BLaER1 treated with 17β-estradiol and CSF1 and Interleukin-3, amounts not matched to agents 10 nM and 100 nM (cell line): ENCODE data around the gene SATB1.

ENCODE experiments used
- H3K27ac ChIP-seq, 11 experiments: shearing (Covaris generic); formaldehyde crosslinking; 2 replicates each; pipeline ENCODE4 v1.8.1; 2022
- H3K27me3 ChIP-seq, 11 experiments: shearing (Covaris generic); formaldehyde crosslinking; 2 replicates each; pipeline ENCODE4 v1.8.1; 2022
- H3K36me3 ChIP-seq, 11 experiments: shearing (Covaris generic); formaldehyde crosslinking; 2 replicates each; pipeline ENCODE4 v1.8.1; 2022
- H3K4me1 ChIP-seq, 10 experiments: shearing (Covaris generic); formaldehyde crosslinking; 2 replicates each; pipeline ENCODE4 v1.8.1; 2022
- H3K4me2 ChIP-seq, 11 experiments: shearing (Covaris generic); formaldehyde crosslinking; 2 replicates each; pipeline ENCODE4 v1.8.1; 2022
- H3K4me3 ChIP-seq, 10 experiments: shearing (Covaris generic); formaldehyde crosslinking; 2 replicates each; pipeline ENCODE4 v1.8.1; 2022
- H3K9ac ChIP-seq, 11 experiments: shearing (Covaris generic); formaldehyde crosslinking; 2 replicates each; pipeline ENCODE4 v1.8.1; 2022
- H3K9me3 ChIP-seq, 11 experiments: shearing (Covaris generic); formaldehyde crosslinking; replicated peaks in 1 of 11; 2 replicates each; pipeline ENCODE4 v1.8.1; 2022
- H4K20me1 ChIP-seq, 11 experiments: shearing (Covaris generic); formaldehyde crosslinking; 2 replicates each; pipeline ENCODE4 v1.8.1; 2022
- Cebpa-rat ChIP-seq, 11 experiments: shearing (Covaris generic); IDR thresholded peaks; 2 replicates each; pipeline ENCODE4 v1.8.1; 2022

Gene SATB1

DNA sequence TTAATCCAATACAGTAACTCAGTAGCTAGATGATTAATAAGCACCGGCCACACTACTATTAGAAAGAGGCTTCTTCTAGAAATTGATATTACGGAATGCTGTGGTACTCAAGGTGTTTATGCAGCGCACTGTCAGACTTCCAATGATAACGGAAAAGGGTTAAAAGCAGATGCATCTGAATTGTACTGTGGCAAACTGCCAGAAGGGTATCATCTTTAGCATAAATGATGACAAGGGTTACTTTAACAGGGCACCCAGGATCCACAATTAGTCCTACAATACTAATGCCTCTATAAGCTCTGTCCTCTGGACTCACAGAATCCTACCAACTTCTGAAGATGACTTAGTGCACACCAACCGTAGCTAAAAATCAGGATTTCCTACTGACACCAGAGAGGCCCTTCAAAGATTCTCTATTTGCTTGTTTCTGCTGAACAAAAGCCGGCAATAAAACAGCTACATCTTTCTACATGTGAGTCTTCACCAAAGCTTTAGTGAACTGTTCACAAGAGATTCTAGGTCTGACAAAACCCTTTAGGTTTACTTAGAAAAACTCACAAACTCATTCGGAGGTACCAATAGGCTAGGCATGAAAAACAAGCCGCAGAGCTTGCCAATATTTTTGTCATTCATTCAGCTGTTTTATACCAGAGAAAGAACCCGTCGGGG lies 7.1 kb downstream of the SATB1 start:
- TF ChIP-seq Cebpa-rat (IDR thresholded peaks at IDR 0.05): no peak
- Histone ChIP-seq H3K4me1 (peaks cover 0 to 28% (median 18%) of the 10 kb centered on the region in 10 experiments; a peak in 18 of 20 replicates), H3K9me3 (no peaks in the 10 kb centered on the region), H3K36me3 (peaks cover 75 to 85% (median 79%) of the 10 kb centered on the region in 11 experiments), H3K27ac (no peak overlapping the region), H3K27me3 (no peaks in the 10 kb centered on the region), H4K20me1 (peaks cover 0 to 83% (median 47%) of the 10 kb centered on the region in 11 experiments; a peak in 15 of 22 replicates), H3K4me2 (peak overlapping the region in 2 of 11 experiments; percentile 23 to 37; a peak in 2 of 22 replicates), H3K4me3 (no peak overlapping the region), H3K9ac (0 out of 22 replicates have a peak overlapping the region, but pooled peaks of 1 of the 11 experiments have one; percentile 36)

DNA sequence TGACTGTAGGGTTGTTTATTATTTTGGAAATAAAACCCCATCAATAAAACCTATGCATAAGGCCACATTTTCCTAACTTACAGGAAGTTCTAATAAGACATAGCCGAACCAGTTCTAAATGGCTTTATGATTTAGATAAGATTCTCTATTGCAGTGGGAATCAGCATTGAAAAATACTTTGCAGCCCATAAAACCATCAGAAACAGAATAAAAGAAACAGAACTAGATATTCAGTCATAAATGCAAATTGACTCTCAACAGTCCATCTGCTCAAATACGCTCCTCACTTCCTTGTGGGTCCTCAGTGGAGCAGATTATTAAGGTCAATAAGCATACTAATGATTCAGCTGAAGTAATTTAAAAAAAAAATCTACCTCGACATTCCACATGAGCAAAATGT lies 8.8 kb downstream of the SATB1 start:
- TF ChIP-seq Cebpa-rat (IDR thresholded peaks at IDR 0.05): no peak
- no peaks in the 10 kb centered on the region for H3K27me3 ChIP-seq
- H3K4me1 ChIP-seq: peaks cover 0 to 17% (median 12%) of the 10 kb centered on the region in 10 experiments; a peak in 9 of 20 replicates
- H3K27ac ChIP-seq: no peak overlapping the region
- H4K20me1 ChIP-seq: peaks cover 0 to 81% (median 41%) of the 10 kb centered on the region in 11 experiments; a peak in 15 of 22 replicates
- no peak overlapping the region for H3K4me3 ChIP-seq
- H3K36me3 ChIP-seq: peaks cover 83 to 100% (median 94%) of the 10 kb centered on the region in 11 experiments
- H3K4me2 ChIP-seq: no peak overlapping the region
- no peaks in the 10 kb centered on the region for H3K9me3 ChIP-seq
- no peak overlapping the region for H3K9ac ChIP-seq

DNA sequence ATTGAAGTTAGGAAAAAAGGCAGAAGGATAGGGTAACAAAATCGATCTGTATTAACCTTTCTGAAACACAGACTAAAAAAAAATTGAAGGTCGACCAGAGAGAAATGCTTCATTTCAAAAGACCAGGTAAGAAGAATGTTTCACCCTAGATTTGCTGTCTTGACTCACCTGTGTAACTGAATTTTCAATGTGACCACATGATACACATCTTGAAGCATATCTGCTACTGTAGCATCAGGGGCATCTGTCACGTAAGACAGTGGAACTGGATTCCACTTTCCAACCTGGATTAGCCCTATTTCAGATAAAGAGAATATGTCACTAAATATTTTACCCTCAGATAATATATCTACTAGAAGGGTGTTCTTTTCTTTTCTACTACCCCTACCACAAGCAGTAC lies 9.3 kb downstream of the SATB1 start:
- no peak for TF ChIP-seq Cebpa-rat (IDR thresholded peaks at IDR 0.05)

DNA sequence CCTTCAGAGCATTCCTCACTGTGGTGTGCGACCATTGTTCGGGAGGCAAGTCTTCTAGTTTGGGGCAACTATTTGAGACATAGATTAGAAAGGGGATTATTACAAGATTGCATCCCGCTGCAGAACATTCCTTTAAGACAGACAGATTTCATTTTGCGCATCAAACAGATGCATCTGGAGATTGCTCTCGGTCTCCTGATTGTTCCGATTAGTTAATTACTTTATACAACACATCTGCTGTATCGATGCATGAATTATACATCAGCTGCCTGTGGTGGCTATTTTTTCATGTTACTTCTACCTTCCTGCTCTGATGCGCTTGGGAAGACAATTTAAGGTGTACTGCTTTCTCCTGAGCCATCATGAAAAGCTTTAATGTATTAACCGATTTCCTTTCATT lies 10.0 kb downstream of the SATB1 start:
- H3K4me1 ChIP-seq: peaks cover 0 to 17% (median 12%) of the 10 kb centered on the region in 10 experiments; a peak in 9 of 20 replicates
- H3K27ac ChIP-seq: no peak overlapping the region
- H3K4me3 ChIP-seq: no peak overlapping the region
- no peak overlapping the region for H3K4me2 ChIP-seq
- peaks cover 80 to 100% (median 97%) of the 10 kb centered on the region in 11 experiments for H3K36me3 ChIP-seq
- peaks cover 0 to 75% (median 33%) of the 10 kb centered on the region in 11 experiments; a peak in 15 of 22 replicates for H4K20me1 ChIP-seq
- no peaks in the 10 kb centered on the region for H3K9me3 ChIP-seq
- TF ChIP-seq Cebpa-rat (IDR thresholded peaks at IDR 0.05): no peak
- no peaks in the 10 kb centered on the region for H3K27me3 ChIP-seq
- H3K9ac ChIP-seq: no peak overlapping the region

More for the DNA sequence above, 9.3 kb downstream of the SATB1 start:
- Histone ChIP-seq H3K9ac (no peak overlapping the region), H3K27ac (no peak overlapping the region), H3K4me3 (no peak overlapping the region), H3K4me2 (no peak overlapping the region), H4K20me1 (peaks cover 0 to 79% (median 39%) of the 10 kb centered on the region in 11 experiments; a peak in 15 of 22 replicates), H3K9me3 (no peaks in the 10 kb centered on the region), H3K4me1 (peaks cover 0 to 17% (median 12%) of the 10 kb centered on the region in 10 experiments; a peak in 9 of 20 replicates), H3K36me3 (peaks cover 84 to 100% (median 96%) of the 10 kb centered on the region in 11 experiments), H3K27me3 (no peaks in the 10 kb centered on the region)

DNA sequence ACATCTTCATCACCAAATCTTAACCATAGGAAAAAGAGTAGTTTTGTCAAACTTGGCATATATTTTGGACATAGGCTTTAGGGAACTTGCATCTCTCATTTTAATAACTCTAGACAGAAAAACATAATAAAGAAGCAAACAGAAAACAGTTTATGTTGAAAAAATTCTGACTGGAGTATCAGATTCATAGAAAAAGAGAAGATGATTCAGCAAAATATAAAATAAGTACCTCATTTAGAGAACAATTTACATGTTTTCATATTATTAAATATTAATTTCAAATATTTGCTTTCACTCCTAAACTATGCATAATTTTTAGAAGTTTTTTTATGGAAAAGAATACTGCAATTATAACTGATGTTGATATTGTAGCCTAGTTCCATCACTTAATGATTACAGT lies 12.5 kb downstream of the SATB1 start:
- Histone ChIP-seq H3K9me3 (no peaks in the 10 kb centered on the region), H3K27me3 (no peaks in the 10 kb centered on the region), H3K36me3 (peaks cover 72 to 100% (median 96%) of the 10 kb centered on the region in 11 experiments), H3K4me2 (no peak overlapping the region), H3K27ac (no peak overlapping the region), H4K20me1 (peaks cover 0 to 69% (median 14%) of the 10 kb centered on the region in 11 experiments; a peak in 13 of 22 replicates), H3K4me3 (no peak overlapping the region), H3K4me1 (peaks cover 0 to 11% (median 7%) of the 10 kb centered on the region in 10 experiments; a peak in 6 of 20 replicates), H3K9ac (no peak overlapping the region)
- TF ChIP-seq Cebpa-rat (IDR thresholded peaks at IDR 0.05): no peak

DNA sequence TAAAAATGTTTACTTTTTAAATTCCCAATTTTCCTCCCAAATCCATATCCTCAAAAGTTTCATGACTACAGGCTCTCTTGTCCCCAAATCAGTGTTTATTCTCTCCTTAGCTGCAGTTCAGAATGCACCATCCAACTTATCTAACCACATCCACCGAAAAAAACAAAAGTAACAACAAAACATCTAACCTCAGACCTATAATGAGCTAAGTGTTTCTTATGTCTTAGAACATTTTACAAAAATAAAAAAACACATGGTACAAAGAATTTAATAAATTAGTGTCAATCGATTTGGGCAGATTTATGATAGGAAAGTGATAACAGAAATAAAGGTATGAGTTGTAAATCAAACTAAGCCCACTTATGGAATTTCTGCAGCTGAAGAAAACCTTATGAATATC lies 13.6 kb downstream of the SATB1 start:
- no peaks in the 10 kb centered on the region for H3K27me3 ChIP-seq
- peaks cover 71 to 100% (median 96%) of the 10 kb centered on the region in 11 experiments for H3K36me3 ChIP-seq
- H3K9ac ChIP-seq: no peak overlapping the region
- H3K4me3 ChIP-seq: no peak overlapping the region
- H3K27ac ChIP-seq: no peak overlapping the region
- H4K20me1 ChIP-seq: peaks cover 0 to 58% (median 8%) of the 10 kb centered on the region in 11 experiments; a peak in 9 of 22 replicates
- no peak for TF ChIP-seq Cebpa-rat (IDR thresholded peaks at IDR 0.05)
- H3K4me1 ChIP-seq: peaks cover 0 to 9% (median 3%) of the 10 kb centered on the region in 10 experiments; a peak in 2 of 20 replicates
- H3K4me2 ChIP-seq: no peak overlapping the region
- no peaks in the 10 kb centered on the region for H3K9me3 ChIP-seq

DNA sequence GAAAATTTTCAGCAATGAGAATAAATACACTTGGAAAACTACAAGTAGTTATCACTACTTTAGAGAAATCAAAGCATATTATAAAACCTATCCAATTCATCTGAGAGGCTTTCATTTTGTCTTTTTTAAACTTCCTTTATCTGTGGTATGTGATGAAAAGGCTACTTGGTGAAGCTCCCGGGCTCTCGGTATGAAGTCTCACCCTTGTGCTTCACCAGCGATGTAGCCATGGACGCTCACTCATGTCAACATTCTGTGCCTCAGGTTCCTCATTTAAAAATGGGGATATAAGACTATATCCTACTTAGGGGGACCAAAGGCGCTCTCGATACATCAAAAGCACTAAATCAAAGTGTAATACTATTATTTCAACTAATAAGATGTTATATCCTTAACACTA lies 14.9 kb downstream of the SATB1 start:
- Histone ChIP-seq H3K27ac (no peak overlapping the region), H3K27me3 (no peaks in the 10 kb centered on the region), H3K4me1 (peaks cover 0 to 22% (median 13%) of the 10 kb centered on the region in 10 experiments; a peak in 15 of 20 replicates), H3K4me3 (no peak overlapping the region), H4K20me1 (peaks cover 0 to 46% (median 4%) of the 10 kb centered on the region in 11 experiments; a peak in 7 of 22 replicates), H3K36me3 (peaks cover 69 to 100% (median 92%) of the 10 kb centered on the region in 11 experiments), H3K9me3 (no peaks in the 10 kb centered on the region), H3K4me2 (no peak overlapping the region), H3K9ac (no peak overlapping the region)
- TF ChIP-seq Cebpa-rat (IDR thresholded peaks at IDR 0.05): no peak

DNA sequence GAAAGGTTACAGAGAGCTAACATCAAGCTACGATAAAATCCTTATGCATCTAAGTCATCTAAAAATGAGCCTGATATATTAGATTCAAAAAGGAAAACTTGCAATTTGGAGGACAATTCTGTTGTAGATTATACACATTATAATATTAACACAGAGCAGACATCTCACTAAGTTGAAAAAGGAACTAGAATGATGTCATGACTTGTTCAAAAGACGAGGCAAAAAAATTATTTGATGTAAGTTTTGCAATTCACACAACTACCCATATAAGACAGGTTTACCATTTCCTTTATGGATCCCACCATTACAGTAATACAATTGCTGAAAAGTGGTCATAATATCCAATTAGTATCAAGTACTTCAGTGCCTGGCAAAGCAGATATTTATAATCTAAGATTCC lies 15.9 kb downstream of the SATB1 start:
- Histone ChIP-seq H4K20me1 (peaks cover 0 to 39% (median 4%) of the 10 kb centered on the region in 11 experiments; a peak in 7 of 22 replicates), H3K4me2 (no peak overlapping the region), H3K36me3 (peaks cover 65 to 100% (median 86%) of the 10 kb centered on the region in 11 experiments), H3K4me3 (no peak overlapping the region), H3K4me1 (peaks cover 0 to 26% (median 14%) of the 10 kb centered on the region in 10 experiments; a peak in 15 of 20 replicates), H3K27me3 (no peaks in the 10 kb centered on the region), H3K27ac (no peak overlapping the region), H3K9ac (no peak overlapping the region), H3K9me3 (no peaks in the 10 kb centered on the region)
- no peak for TF ChIP-seq Cebpa-rat (IDR thresholded peaks at IDR 0.05)

DNA sequence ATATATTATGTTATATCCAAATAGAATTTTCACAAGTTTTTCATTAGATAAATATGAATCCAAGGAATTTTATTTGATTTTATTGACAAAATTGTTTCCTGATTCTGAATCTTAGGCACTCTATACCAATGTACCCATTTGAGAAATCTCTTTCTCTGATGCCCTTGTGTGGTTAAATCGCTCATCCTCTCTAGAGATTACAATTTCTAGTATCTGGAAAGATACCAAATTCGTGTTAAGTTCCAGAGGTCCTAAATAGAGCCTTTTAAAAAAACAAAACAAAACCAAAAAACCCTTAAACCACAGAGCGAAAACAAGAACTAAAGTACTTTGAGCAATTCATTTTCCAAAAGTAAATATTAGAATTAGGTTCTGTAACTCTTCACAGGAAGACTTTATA lies 20.0 kb downstream of the SATB1 start:
- TF ChIP-seq Cebpa-rat (IDR thresholded peaks at IDR 0.05): no peak
- peak overlapping the region in 8 of 11 experiments; percentile 7 to 54 (median 36); a peak in 14 of 22 replicates for H3K4me2 ChIP-seq

More for the DNA sequence above, 20.0 kb downstream of the SATB1 start:
- Histone ChIP-seq H3K36me3 (peaks cover 65 to 100% (median 86%) of the 10 kb centered on the region in 11 experiments), H3K27ac (no peak overlapping the region), H3K4me1 (peaks cover 0 to 28% (median 14%) of the 10 kb centered on the region in 10 experiments; a peak in 15 of 20 replicates), H3K4me3 (no peak overlapping the region), H3K9ac (no peak overlapping the region), H3K27me3 (no peaks in the 10 kb centered on the region), H4K20me1 (peaks cover 0 to 36% (median 0%) of the 10 kb centered on the region in 11 experiments; a peak in 3 of 22 replicates), H3K9me3 (no peaks in the 10 kb centered on the region)
